Activated naive CD4-positive, alpha-beta T cell treated with anti-CD3 and anti-CD28 coated beads, Interleukin-2, amount 50 U/mL, for 72 hours (primary cell): ENCODE measurements around the gene OBSCN. TPM values are rescaled to one million over a fixed set of nuclear protein-coding genes. Genes with fewer than 3 reads are reported as not detected.
A peak's percentile ranks its signal among the peaks of the same experiment; 100 is the strongest.

Experiments used
- ATAC-seq, 2 donors: fragments of 150-1000 bp; cut with Tn5 transposase; 2 replicates each; pipeline ENCODE4 v1.10.0; 2021; ENCODE audit warnings: mild to moderate bottlenecking in 2 of 2, moderate library complexity in 2 of 2
- DNase-seq, 2 donors: peaks; one replicate each; pipeline ENCODE4 v3.0.0; 2021 to 2022; ENCODE audit warnings: low spot score in 2 of 2
- H3K27ac Mint-ChIP-seq, 2 donors: one replicate each; pipeline ENCODE4 v1.8.0; 2022; ENCODE audit warnings: mild to moderate bottlenecking in 2 of 2, mixed read lengths in 2 of 2
- H3K36me3 Mint-ChIP-seq, 2 donors: one replicate each; pipeline ENCODE4 v1.8.0; 2022; ENCODE audit warnings: mixed read lengths in 2 of 2
- H3K9me3 Mint-ChIP-seq, 2 donors: one replicate each; pipeline ENCODE4 v1.8.0; 2022; ENCODE audit warnings: mixed read lengths in 2 of 2
- total RNA-seq, 2 donors: library from RNA; stranded (reverse); gene quantifications; one replicate each; pipeline ENCODE4 v1.2.3, GENCODE V29; 2022

OBSCN gene
- total RNA-seq, 2 donors from 2014 or later: 20.8 to 37.5 TPM

GRCh38 chr1:228366866-228367741 is 159.3 kb downstream of the OBSCN start:
- H3K9me3 Mint-ChIP-seq: no peaks in the 10 kb centered on the region
- no peak overlapping the region for H3K27ac Mint-ChIP-seq
- DNase-seq (peak in 1 of 2 donors; percentile 48), ATAC-seq (no peak)
- no peaks in the 10 kb centered on the region for H3K36me3 Mint-ChIP-seq

DNA sequence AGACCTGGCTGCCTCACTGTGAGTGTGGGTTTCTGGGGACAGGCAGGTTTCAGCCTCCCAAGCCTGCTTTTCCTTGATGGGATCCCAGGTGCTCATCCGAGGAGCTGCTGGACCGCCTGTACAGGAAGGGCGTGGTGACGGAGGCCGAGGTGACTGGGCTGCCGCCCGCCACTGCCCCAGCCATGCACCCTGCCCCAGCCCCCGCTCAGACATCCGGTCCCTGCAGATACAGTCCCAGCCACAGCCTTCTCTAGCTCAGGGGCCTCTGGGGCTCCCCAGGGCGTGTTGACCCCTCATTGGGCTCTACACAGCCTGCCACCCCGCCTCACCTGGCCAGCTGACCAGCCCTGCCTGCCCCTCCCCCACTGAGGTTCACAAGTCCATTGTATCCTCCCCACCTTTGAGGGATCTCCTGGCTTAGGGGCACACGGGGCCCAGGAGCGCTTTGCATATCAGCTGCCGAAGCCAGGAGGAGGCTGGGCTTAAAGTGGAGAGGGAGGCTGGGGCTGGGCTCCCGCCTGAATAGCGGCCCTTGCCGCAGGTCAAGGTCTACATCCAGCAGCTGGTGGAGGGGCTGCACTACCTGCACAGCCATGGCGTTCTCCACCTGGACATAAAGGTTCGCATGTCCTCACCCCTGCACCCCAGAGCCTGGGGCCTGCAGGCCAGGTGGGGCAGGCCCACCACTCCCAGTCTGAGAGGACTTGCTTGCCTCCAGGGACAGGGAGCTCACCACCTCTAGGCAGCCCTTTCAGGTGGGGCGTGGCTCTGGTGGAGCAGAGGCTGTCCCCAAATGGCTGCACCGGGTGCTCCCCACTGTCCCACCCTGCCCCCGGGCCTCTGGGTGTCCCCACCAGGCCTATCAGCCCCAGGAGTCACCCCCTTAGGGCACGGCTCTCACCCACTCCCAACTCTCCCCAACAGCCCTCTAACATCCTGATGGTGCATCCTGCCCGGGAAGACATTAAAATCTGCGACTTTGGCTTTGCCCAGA is 160.3 kb downstream of the OBSCN start:
- H3K36me3 Mint-ChIP-seq: no peaks in the 10 kb centered on the region
- DNase-seq (peak in 1 of 2 donors; percentile 50), ATAC-seq (no peak)
- H3K9me3 Mint-ChIP-seq: no peaks in the 10 kb centered on the region
- peak overlapping the region in 1 of 2 donors; percentile 65 for H3K27ac Mint-ChIP-seq

GRCh38 chr1:228368801-228369607 is 161.2 kb downstream of the OBSCN start:
- no peaks in the 10 kb centered on the region for H3K36me3 Mint-ChIP-seq
- DNase-seq (peak in 1 of 2 donors; percentile 38), ATAC-seq (no peak)
- H3K9me3 Mint-ChIP-seq: no peaks in the 10 kb centered on the region
- H3K27ac Mint-ChIP-seq: peak overlapping the region in 1 of 2 donors; percentile 65

DNA sequence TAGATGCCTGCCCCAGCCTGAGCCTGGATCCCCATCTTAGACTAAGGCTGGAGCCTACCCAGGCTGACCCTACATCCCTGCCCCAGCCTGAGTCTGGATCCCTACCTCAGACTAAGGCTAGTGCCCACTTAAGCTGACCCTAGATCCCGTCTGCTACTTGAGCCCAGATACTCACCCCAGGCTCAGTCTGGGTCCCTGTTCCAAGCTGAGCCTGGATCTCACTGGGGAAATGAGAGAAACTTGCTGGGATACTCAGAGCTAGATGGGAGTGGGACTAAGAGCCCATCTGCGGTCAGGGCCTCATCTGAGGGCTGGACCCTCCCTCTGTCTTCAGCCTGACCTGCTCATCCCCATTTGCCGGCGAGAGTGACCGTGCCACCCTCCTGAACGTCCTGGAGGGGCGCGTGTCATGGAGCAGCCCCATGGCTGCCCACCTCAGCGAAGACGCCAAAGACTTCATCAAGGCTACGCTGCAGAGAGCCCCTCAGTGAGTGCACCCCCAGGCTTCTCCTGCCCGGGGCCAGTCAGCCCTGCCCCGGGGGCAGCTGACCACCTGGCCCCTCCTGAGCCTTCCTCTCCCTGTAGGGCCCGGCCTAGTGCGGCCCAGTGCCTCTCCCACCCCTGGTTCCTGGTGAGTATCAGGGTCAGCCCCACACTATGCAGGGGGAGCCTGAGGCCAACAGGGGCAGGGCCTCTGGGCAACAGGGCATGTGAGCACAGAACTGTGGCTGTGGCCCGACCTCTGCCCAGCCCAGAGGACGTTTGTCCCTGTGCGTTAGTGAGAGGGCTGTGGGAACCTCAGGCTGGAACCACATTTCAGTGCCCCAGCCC is 162.0 kb downstream of the OBSCN start:
- DNase-seq (peak in 1 of 2 donors; percentile 42), ATAC-seq (no peak)
- H3K36me3 Mint-ChIP-seq: no peaks in the 10 kb centered on the region
- H3K9me3 Mint-ChIP-seq: no peaks in the 10 kb centered on the region
- no peak overlapping the region for H3K27ac Mint-ChIP-seq

DNA sequence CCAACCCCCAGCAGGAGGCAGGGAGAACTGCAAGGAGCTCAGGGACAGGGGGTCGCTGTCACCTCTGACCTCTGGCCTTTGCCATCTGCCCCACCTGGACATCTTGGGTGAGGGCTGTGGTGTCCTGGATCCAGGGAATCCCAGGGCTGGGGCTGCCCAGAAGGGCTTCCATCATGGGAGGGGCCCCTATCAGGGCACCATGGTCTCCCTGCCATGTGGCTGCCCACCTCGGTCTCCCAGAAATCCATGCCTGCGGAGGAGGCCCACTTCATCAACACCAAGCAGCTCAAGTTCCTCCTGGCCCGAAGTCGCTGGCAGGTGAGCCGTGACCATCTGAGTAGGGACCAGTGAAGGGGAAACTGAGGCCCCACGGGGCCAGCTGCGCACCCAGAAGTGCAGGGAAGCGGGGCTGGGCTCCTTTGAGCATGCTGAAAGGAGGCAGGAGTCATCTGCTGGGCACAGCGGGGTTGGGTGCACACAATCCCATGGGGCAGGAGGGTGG is 162.6 kb downstream of the OBSCN start:
- DNase-seq (peak in 1 of 2 donors; percentile 48), ATAC-seq (no peak)
- Mint-ChIP-seq H3K9me3 (no peaks in the 10 kb centered on the region), H3K36me3 (no peaks in the 10 kb centered on the region), H3K27ac (no peak overlapping the region)

DNA sequence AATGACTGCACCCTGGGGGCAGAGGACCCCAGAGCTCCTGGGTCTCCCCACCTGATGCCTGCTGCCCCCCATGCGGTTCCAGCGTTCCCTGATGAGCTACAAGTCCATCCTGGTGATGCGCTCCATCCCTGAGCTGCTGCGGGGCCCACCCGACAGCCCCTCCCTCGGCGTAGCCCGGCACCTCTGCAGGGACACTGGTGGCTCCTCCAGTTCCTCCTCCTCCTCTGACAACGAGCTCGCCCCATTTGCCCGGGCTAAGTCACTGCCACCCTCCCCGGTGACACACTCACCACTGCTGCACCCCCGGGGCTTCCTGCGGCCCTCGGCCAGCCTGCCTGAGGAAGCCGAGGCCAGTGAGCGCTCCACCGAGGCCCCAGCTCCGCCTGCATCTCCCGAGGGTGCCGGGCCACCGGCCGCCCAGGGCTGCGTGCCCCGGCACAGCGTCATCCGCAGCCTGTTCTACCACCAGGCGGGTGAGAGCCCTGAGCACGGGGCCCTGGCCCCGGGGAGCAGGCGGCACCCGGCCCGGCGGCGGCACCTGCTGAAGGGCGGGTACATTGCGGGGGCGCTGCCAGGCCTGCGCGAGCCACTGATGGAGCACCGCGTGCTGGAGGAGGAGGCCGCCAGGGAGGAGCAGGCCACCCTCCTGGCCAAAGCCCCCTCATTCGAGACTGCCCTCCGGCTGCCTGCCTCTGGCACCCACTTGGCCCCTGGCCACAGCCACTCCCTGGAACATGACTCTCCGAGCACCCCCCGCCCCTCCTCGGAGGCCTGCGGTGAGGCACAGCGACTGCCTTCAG is 163.3 kb downstream of the OBSCN start:
- no peaks in the 10 kb centered on the region for H3K9me3 Mint-ChIP-seq
- DNase-seq: peak in 1 of 2 donors; percentile 54
- H3K27ac Mint-ChIP-seq: no peak overlapping the region
- no peak for ATAC-seq
- H3K36me3 Mint-ChIP-seq: no peaks in the 10 kb centered on the region

- no peak overlapping the region for H3K27ac Mint-ChIP-seq
- no peaks in the 10 kb centered on the region for H3K9me3 Mint-ChIP-seq
- no peaks in the 10 kb centered on the region for H3K36me3 Mint-ChIP-seq
- DNase-seq: no peak
- no peak for ATAC-seq
Observed at GRCh38 chr1:228371741-228372182, 163.9 kb downstream of the OBSCN start.

DNA sequence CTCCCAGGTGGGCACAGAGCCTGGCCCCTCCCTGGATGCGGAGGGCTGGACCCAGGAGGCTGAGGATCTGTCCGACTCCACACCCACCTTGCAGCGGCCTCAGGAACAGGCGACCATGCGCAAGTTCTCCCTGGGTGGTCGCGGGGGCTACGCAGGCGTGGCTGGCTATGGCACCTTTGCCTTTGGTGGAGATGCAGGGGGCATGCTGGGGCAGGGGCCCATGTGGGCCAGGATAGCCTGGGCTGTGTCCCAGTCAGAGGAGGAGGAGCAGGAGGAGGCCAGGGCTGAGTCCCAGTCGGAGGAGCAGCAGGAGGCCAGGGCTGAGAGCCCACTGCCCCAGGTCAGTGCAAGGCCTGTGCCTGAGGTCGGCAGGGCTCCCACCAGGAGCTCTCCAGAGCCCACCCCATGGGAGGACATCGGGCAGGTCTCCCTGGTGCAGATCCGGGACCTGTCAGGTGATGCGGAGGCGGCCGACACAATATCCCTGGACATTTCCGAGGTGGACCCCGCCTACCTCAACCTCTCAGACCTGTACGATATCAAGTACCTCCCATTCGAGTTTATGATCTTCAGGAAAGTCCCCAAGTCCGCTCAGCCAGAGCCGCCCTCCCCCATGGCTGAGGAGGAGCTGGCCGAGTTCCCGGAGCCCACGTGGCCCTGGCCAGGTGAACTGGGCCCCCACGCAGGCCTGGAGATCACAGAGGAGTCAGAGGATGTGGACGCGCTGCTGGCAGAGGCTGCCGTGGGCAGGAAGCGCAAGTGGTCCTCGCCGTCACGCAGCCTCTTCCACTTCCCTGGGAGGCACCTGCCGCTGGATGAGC is 164.5 kb downstream of the OBSCN start:
- Mint-ChIP-seq H3K27ac (no peak overlapping the region), H3K9me3 (no peaks in the 10 kb centered on the region), H3K36me3 (no peaks in the 10 kb centered on the region)
- no peak for ATAC-seq
- peak in 1 of 2 donors; percentile 47 for DNase-seq

GRCh38 chr1:228373004-228373680 is 165.3 kb downstream of the OBSCN start:
- no peaks in the 10 kb centered on the region for H3K9me3 Mint-ChIP-seq
- no peaks in the 10 kb centered on the region for H3K36me3 Mint-ChIP-seq
- DNase-seq (peak in 1 of 2 donors; percentile 28), ATAC-seq (no peak)
- no peak overlapping the region for H3K27ac Mint-ChIP-seq

DNA sequence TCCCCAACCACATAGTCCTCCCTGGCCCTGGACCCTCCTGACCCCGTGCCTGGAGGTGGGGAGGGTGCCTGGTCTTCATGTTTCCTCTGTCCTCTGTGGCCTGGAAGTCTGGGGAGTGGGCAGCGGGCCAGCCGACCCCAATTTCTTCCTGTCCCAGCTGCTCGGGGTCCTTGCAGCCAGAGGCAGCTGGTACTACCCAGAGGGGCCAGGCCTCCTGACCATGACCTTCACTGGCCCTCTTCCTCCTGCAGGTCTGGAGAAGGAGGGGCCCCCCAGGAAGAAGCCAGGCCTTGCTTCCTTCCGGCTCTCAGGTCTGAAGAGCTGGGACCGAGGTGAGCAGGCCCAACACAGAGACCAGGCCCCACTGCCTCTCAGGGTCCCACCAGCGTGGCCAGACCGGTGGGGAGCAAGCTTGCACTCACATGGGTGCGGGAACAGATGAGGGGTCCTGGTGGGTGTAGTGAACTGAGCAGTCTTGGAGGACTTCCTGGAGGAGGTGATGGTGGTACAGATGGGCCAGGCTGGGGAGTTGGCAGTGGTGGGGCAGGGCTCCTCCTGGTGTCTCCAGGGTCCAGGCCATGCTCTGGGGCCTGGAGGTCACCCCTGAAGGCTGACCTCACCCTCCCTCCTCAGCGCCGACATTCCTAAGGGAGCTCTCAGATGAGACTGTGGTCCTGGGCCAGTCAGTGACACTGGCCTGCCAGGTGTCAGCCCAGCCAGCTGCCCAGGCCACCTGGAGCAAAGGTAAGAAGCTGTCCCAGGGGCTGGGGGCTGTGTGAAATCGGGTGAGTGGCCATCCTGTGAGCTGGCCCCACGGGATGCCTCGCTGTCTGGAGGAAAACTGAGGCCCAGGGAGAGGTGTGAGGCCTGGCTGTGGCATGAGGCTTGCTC is 166.1 kb downstream of the OBSCN start:
- no peak overlapping the region for H3K27ac Mint-ChIP-seq
- DNase-seq: peak in 1 of 2 donors; percentile 51
- peaks cover 0 to 2% of the 10 kb centered on the region in 2 donors for H3K36me3 Mint-ChIP-seq
- H3K9me3 Mint-ChIP-seq: no peaks in the 10 kb centered on the region
- ATAC-seq: no peak

GRCh38 chr1:228374711-228375577 is 167.1 kb downstream of the OBSCN start:
- Mint-ChIP-seq H3K36me3 (peaks cover 0 to 5% of the 10 kb centered on the region in 2 donors), H3K27ac (no peak overlapping the region), H3K9me3 (no peaks in the 10 kb centered on the region)
- ATAC-seq (no peak), DNase-seq (no peak)
